ENCODE results near the gene UBXN6. TPM values are rescaled to one million over a fixed set of nuclear protein-coding genes. Genes with fewer than 3 reads are reported as not detected.

Gene UBXN6
- total RNA-seq, 1 experiment from 2014 or later, result 76.5 TPM

DNA sequence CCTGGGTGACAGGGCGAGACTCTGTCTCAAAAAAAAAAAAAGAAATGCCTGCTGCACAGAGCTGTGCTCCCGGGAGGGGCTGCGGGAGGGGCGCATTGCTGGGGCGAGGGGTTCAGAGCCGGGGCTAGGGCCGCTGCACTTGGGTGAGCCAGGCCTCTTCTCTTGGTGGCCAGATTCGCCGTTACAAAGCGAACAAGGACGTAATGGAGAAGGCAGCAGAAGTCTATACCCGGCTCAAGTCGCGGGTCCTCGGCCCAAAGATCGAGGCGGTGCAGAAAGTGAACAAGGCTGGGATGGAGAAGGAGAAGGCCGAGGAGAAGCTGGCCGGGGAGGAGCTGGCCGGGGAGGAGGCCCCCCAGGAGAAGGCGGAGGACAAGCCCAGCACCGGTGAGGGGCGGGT, 41.7 kb upstream of the UBXN6 start:
- ChIA-PET CTCF (no interaction called here), POLR2A (no interaction called here), RAD21 (ENCODE audit: low non-redundant PET in 1 of 2, low total read pairs in 2 of 2, uncharacterized antibody in 2 of 2, unreplicated experiment in 2 of 2) (no interaction called here)
- TF ChIP-seq SRF (IDR thresholded peaks at IDR 0.05; ENCODE audit: low read depth), result no peak
- no peak for TF ChIP-seq CEBPB (IDR thresholded peaks at IDR 0.05; ENCODE audit: low read depth)
- no peaks in the 10 kb centered on the region for H3K27me3 ChIP-seq (ENCODE audit: insufficient read depth, low read length)
- peaks cover 0 to 3% of the 10 kb centered on the region in 2 experiments; a peak in 2 of 4 replicates for H3K4me1 ChIP-seq (ENCODE audit: control insufficient read depth in 1 of 2, insufficient read depth in 2 of 2, low read length in 2 of 2)
- no peaks in the 10 kb centered on the region for H4K20me1 ChIP-seq (ENCODE audit: insufficient read depth)
- DNase-seq (ENCODE audit: low read depth, low spot score) (no peak), ATAC-seq (no peak)
- peaks cover 0 to 15% of the 10 kb centered on the region in 2 experiments; a peak in 2 of 4 replicates for H3K36me3 ChIP-seq (ENCODE audit: control insufficient read depth in 1 of 2, insufficient read depth in 2 of 2, low read length in 2 of 2)
- no peak overlapping the region for H2AFZ ChIP-seq (ENCODE audit: low read depth, low read length, poor library complexity, severe bottlenecking)
- H3K9ac ChIP-seq (ENCODE audit: low read length), result no peak overlapping the region
- no peak overlapping the region for H3K4me3 ChIP-seq (replicated peaks in 1 of 2; ENCODE audit: low read depth in 1 of 2, low read length in 2 of 2)
- no TSS peak for BruUV-seq (replicated peaks)
- no peaks in the 10 kb centered on the region for H3K9me3 ChIP-seq (ENCODE audit: control insufficient read depth in 1 of 2, insufficient read depth in 1 of 2, low read depth in 1 of 2, low read length in 2 of 2)
- no peaks in the 10 kb centered on the region for H3K9me2 ChIP-seq (ENCODE audit: insufficient read depth)
- no peaks in the 10 kb centered on the region for H3K79me2 ChIP-seq (ENCODE audit: insufficient read depth, low read length)
- no peak overlapping the region for H3K27ac ChIP-seq (ENCODE audit: low read depth, low read length)
- intact Hi-C loops (cut with micrococcal nuclease), result no loop called here
- no peak overlapping the region for H3K4me2 ChIP-seq (ENCODE audit: low read length)

DNA sequence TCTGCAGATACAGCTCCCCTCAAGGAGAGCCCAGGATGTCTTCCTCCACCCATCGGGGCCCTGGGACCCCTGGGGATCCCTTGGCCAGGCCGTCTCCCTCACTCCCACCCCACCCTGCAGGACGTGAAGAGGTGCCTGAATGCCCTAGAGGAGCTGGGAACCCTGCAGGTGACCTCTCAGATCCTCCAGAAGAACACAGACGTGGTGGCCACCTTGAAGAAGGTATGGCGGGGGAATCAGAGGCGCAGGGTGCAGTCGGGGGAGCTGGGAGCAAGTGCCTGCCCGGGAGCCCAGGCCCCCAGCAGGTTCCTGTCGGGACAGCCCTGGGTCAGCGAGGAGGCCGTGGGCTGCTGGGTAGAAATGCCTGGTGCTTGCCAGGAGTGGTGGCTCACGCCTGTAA, 41.1 kb upstream of the UBXN6 start:
- ATAC-seq (no peak), DNase-seq (ENCODE audit: low read depth, low spot score) (no peak)
- Histone ChIP-seq H3K9me2 (ENCODE audit: insufficient read depth) (no peaks in the 10 kb centered on the region), H3K27ac (ENCODE audit: low read depth, low read length) (no peak overlapping the region), H4K20me1 (ENCODE audit: insufficient read depth) (no peaks in the 10 kb centered on the region), H3K9ac (ENCODE audit: low read length) (no peak overlapping the region), H2AFZ (ENCODE audit: low read depth, low read length, poor library complexity, severe bottlenecking) (no peak overlapping the region), H3K27me3 (ENCODE audit: insufficient read depth, low read length) (no peaks in the 10 kb centered on the region), H3K4me1 (ENCODE audit: control insufficient read depth in 1 of 2, insufficient read depth in 2 of 2, low read length in 2 of 2) (peaks cover 0 to 3% of the 10 kb centered on the region in 2 experiments; a peak in 2 of 4 replicates), H3K36me3 (ENCODE audit: control insufficient read depth in 1 of 2, insufficient read depth in 2 of 2, low read length in 2 of 2) (peaks cover 0 to 15% of the 10 kb centered on the region in 2 experiments; a peak in 2 of 4 replicates), H3K79me2 (ENCODE audit: insufficient read depth, low read length) (no peaks in the 10 kb centered on the region), H3K9me3 (ENCODE audit: control insufficient read depth in 1 of 2, insufficient read depth in 1 of 2, low read depth in 1 of 2, low read length in 2 of 2) (no peaks in the 10 kb centered on the region), H3K4me3 (replicated peaks in 1 of 2; ENCODE audit: low read depth in 1 of 2, low read length in 2 of 2) (no peak overlapping the region), H3K4me2 (ENCODE audit: low read length) (no peak overlapping the region)
- intact Hi-C loops (cut with micrococcal nuclease), result no loop called here
- TF ChIP-seq SRF (IDR thresholded peaks at IDR 0.05; ENCODE audit: low read depth) (no peak), CEBPB (IDR thresholded peaks at IDR 0.05; ENCODE audit: low read depth) (no peak), SP1 (IDR thresholded peaks at IDR 0.05; ENCODE audit: low read depth) (no peak), POLR2AphosphoS5 (IDR thresholded peaks at IDR 0.05; ENCODE audit: low read depth, low read length) (no peak), RAD21 (IDR thresholded peaks at IDR 0.05; ENCODE audit: low read depth) (no peak), TCF7L2 (IDR thresholded peaks at IDR 0.05; ENCODE audit: borderline replicate concordance, extremely low read depth, insufficient read depth, insufficient read length) (no peak), ZFX (IDR thresholded peaks at IDR 0.05) (no peak), EGR1 (IDR thresholded peaks at IDR 0.05; ENCODE audit: low read depth) (no peak), ZNF274 (IDR thresholded peaks at IDR 0.05; ENCODE audit: low read depth, low read length) (no peak), FOSL1 (IDR thresholded peaks at IDR 0.05; ENCODE audit: low read depth) (no peak), JUND (IDR thresholded peaks at IDR 0.05) (no peak), YY1 (IDR thresholded peaks at IDR 0.05; ENCODE audit: extremely low read depth, insufficient replicate concordance, low read depth, low read length) (no peak)
- TF ChIP-seq, protein P1, sequence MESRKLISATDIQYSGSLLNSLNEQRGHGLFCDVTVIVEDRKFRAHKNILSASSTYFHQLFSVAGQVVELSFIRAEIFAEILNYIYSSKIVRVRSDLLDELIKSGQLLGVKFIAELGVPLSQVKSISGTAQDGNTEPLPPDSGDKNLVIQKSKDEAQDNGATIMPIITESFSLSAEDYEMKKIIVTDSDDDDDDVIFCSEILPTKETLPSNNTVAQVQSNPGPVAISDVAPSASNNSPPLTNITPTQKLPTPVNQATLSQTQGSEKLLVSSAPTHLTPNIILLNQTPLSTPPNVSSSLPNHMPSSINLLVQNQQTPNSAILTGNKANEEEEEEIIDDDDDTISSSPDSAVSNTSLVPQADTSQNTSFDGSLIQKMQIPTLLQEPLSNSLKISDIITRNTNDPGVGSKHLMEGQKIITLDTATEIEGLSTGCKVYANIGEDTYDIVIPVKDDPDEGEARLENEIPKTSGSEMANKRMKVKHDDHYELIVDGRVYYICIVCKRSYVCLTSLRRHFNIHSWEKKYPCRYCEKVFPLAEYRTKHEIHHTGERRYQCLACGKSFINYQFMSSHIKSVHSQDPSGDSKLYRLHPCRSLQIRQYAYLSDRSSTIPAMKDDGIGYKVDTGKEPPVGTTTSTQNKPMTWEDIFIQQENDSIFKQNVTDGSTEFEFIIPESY (IDR thresholded peaks at IDR 0.05; ENCODE audit: extremely low read depth, insufficient replicate concordance, low read length), result no peak
- ChIA-PET CTCF (no interaction called here), POLR2A (no interaction called here), RAD21 (ENCODE audit: low non-redundant PET in 1 of 2, low total read pairs in 2 of 2, uncharacterized antibody in 2 of 2, unreplicated experiment in 2 of 2) (no interaction called here)
- BruUV-seq (replicated peaks), result no TSS peak
